ENCODE measurements around the gene MTHFD1L.
A peak's percentile ranks its signal among the peaks of the same experiment; 100 is the strongest.

MTHFD1L gene

DNA sequence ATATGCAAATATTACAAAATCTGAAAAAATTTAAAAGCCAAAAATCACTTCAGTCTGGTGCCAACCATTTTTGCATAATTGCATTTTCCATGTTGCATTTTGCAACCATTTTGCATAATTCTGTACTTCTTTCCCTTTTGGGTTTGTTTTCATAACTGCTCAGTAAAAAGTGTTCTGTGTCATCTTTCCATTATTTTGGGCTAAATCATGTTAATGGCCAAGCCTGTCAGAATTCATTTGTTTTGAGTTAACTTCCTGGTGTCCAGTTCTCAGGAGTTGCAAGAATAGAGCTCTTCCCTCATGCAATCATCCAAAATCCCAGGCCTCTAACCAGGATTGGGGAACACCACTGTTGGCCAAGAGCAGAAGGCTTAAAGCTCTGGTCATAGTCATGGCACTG is 133.6 kb downstream of the MTHFD1L start:
- Mint-ChIP-seq H3K9me3 (no peaks in the 10 kb centered on the region), H3K27ac (no peak overlapping the region), H3K27me3 (no peaks in the 10 kb centered on the region), H3K4me3 (no peak overlapping the region), H3K36me3 (peaks cover 30% of the 10 kb centered on the region), H3K4me1 (peaks cover 8% of the 10 kb centered on the region)
- ATAC-seq: no peak

DNA sequence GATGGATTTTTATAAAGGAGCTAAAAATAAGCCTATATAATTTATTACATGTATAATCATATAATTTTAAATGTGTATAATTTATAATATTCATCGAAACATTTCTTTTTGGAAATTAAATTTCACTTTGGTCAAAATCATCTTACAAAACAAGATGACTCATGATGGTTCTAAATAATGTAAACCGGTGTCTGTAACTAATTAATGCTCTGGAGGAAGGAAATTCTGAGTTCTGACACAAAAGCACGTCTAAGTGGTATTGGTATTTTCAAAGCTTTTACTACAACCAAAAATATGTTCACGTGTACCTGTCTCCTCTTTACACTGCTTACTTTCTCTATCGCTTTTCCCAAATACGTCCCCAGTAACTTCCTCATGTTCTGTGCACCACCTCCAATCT is 134.1 kb downstream of the MTHFD1L start:
- H3K4me3 Mint-ChIP-seq: no peak overlapping the region
- no peak for ATAC-seq
- H3K27ac Mint-ChIP-seq: no peak overlapping the region
- H3K36me3 Mint-ChIP-seq: peaks cover 29% of the 10 kb centered on the region
- H3K9me3 Mint-ChIP-seq: no peaks in the 10 kb centered on the region
- peaks cover 12% of the 10 kb centered on the region for H3K4me1 Mint-ChIP-seq
- H3K27me3 Mint-ChIP-seq: no peaks in the 10 kb centered on the region

DNA sequence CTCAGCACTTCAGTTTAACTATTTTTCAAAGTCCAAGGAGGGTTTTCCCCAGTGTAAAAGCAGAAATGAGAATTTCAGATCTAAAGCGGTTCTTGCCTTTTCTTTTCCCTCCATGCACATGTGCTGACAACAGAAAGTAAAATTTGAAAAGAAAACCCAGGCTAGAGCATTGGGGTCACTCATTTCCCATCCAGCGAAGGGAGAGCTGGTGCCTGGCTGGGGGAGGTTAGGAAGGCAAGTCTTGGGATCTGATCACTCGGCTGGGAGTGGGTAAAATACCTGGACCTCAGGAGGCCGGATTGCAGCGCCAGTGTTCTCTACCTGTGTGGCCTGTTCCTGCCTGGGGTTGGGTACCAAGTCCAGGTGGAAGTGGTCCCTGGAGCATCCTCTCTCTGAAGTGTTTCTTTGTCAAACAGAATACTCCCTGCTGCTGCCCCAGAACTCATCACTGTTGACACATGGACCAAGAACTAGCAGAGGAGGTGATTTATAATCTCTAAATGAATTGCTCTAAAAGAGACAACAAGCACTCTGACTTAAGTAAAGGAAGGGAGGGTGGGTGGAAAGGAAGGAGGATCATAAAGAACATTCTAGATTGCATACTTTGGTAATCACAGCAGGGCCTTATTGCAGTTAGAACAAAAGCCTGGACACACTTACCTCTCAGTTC is 136.0 kb downstream of the MTHFD1L start:
- peak overlapping the region; percentile 10 for H3K4me3 Mint-ChIP-seq
- H3K9me3 Mint-ChIP-seq: no peaks in the 10 kb centered on the region
- ATAC-seq: peak; percentile 57
- peaks cover 22% of the 10 kb centered on the region for H3K36me3 Mint-ChIP-seq
- H3K4me1 Mint-ChIP-seq: peaks cover 14% of the 10 kb centered on the region
- peak overlapping the region; percentile 51 for H3K27ac Mint-ChIP-seq
- H3K27me3 Mint-ChIP-seq: no peaks in the 10 kb centered on the region

DNA sequence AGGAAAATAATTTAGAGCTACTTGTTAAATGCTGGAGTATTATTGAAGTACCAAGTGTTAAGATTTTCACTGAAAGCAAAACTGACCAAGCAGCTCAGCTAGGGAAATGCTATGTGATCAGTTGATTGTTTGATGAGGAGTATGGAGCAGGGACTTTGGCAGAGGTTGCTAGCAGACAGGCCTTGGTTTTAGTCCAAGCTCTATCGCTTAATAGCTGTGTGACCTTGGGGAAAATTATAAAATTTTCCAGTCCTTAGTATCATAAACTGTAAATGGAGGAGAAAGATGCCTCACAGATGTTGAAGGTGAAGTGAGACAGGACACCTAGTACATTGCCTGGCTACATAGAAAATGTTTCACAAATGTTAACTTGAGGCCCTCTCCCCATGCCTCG is 136.6 kb downstream of the MTHFD1L start:
- Mint-ChIP-seq H3K4me1 (peaks cover 14% of the 10 kb centered on the region), H3K9me3 (no peaks in the 10 kb centered on the region), H3K4me3 (no peak overlapping the region), H3K27me3 (no peaks in the 10 kb centered on the region), H3K36me3 (peaks cover 17% of the 10 kb centered on the region), H3K27ac (peak overlapping the region; percentile 51)
- no peak for ATAC-seq

DNA sequence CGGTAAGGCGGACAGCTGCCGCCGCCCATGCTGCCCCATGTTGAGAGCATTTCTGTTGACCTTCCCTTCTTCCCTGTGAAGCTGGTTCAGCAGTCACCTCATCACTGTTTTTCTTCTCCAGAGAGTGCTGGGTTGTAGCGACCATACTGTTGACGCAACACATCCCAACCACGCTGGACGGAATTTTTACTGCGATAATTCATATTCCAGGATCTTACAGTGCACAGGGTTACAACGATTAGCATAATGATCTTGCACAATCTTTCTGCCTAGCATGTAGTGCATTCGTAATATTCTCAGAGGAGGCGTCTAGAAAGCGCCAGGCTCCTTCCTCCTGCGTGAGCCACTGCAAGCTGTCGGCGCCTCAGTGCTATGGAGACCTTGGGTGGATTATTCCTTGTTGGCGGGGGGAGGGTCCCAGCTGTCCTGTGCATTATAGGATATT is 137.0 kb downstream of the MTHFD1L start:
- H3K27me3 Mint-ChIP-seq: no peaks in the 10 kb centered on the region
- H3K4me3 Mint-ChIP-seq: no peak overlapping the region
- ATAC-seq: no peak
- H3K9me3 Mint-ChIP-seq: no peaks in the 10 kb centered on the region
- peaks cover 12% of the 10 kb centered on the region for H3K36me3 Mint-ChIP-seq
- peaks cover 14% of the 10 kb centered on the region for H3K4me1 Mint-ChIP-seq
- H3K27ac Mint-ChIP-seq: no peak overlapping the region

DNA sequence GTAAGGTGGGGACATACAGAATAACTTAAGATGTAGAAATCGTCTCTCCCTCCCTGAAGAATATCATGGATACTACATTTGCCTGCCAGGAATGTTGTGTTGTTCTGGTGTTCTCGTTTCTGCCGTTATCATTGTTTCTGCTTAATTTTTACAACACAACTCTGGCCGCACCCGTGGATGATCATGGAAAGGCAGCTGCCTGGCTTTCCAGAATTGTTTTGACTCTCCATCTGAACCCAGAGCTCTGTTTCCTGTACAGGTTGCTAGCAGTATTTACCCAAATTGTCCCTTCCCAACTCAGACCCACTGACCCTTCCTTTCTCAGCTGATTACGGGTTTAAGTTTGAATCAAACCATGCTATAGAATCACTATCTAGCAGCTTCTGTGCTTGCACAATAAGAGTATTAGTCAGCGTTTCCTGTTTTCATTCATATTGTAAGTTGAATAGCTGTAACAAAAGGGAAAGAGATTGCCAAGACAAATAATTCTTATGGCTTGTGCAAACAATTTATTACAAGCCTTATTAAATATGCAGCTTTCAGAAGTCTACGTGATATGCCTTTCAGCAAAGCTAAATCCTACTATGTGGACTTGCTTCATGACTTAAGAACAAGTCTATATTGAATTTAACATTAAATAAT is 139.0 kb downstream of the MTHFD1L start:
- Mint-ChIP-seq H3K9me3 (no peaks in the 10 kb centered on the region), H3K27me3 (no peaks in the 10 kb centered on the region), H3K36me3 (peaks cover 11% of the 10 kb centered on the region), H3K4me3 (no peak overlapping the region), H3K27ac (no peak overlapping the region), H3K4me1 (peaks cover 14% of the 10 kb centered on the region)
- ATAC-seq: no peak

DNA sequence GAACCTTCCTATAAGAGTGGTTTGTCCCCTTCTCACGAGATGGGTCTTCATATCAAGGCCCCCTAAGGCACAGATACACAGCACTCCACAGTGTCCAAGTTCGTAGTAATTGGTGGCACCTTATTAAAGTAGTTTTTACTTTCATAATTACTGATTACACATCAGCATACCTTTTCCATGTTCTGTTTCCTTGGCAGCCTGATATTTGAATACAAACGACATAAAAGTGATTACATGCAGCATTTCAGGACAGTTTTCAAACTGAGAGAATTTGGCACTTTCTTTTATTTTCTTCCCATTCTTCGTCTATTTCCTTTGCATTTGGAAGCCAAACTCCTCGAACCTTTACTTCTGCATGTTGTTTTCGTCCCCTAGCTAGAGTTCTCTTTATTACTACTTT is 139.7 kb downstream of the MTHFD1L start:
- H3K4me3 Mint-ChIP-seq: no peak overlapping the region
- peaks cover 11% of the 10 kb centered on the region for H3K36me3 Mint-ChIP-seq
- no peaks in the 10 kb centered on the region for H3K9me3 Mint-ChIP-seq
- ATAC-seq: no peak
- H3K27ac Mint-ChIP-seq: no peak overlapping the region
- H3K4me1 Mint-ChIP-seq: peaks cover 14% of the 10 kb centered on the region
- no peaks in the 10 kb centered on the region for H3K27me3 Mint-ChIP-seq

DNA sequence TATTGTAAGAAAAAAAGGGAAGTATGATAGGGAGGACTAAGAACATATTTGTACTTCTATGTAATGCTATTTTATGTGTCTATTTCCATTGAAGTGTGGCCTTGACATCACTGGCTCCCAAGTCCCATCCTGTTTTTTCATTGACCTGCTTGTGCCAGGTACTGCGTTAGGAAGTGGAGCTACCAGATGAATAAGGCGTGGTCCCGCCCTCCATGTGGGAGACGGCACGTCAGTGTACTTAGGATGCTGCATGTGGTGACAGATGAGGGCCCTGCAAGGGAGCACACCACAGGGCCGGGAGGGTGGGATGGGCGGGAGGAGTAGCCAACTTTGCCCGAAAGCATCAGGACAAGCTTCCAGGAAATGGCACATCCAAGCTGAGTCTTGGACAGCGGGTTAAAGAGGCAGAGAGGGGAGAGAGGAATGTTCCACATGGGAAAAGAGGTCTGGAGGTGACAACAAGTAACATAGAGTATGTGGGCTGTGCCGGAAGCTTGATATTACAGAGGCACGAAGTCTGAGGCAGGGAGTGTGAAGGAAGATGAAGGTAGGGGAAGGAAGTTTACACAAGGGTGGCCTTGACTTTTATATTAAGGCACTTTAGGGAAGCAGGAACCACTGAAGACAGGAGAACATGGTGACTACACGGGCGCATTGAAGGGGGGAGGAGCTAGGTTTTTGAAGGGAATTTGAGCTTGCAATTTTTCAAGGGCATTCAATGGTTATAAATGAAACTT is 140.6 kb downstream of the MTHFD1L start:
- Mint-ChIP-seq H3K4me3 (no peak overlapping the region), H3K9me3 (no peaks in the 10 kb centered on the region), H3K4me1 (peaks cover 13% of the 10 kb centered on the region), H3K27me3 (no peaks in the 10 kb centered on the region), H3K36me3 (peaks cover 11% of the 10 kb centered on the region), H3K27ac (no peak overlapping the region)
- ATAC-seq: no peak

DNA sequence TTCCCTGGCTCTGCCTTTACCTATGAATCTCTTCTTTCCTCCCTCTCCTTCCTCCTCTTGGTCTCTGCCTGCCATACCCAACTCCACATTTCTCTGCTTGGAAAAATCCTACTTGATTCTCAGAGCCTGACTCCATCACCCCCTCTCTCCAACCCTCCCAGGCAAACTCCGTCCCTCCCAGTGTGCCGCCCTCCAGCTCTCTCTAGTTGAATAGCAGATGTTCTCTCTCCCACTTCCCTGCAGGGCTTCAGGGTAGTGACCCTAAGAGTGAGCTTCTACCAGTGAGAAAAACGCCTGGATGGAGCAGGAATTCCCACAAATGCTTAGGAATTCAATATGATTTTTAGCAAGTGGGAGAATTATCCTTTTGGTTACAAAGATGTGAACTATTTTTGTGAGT is 141.6 kb downstream of the MTHFD1L start:
- Mint-ChIP-seq H3K27me3 (no peaks in the 10 kb centered on the region), H3K9me3 (no peaks in the 10 kb centered on the region), H3K4me3 (no peak overlapping the region), H3K36me3 (peaks cover 17% of the 10 kb centered on the region), H3K4me1 (peaks cover 5% of the 10 kb centered on the region), H3K27ac (no peak overlapping the region)
- no peak for ATAC-seq

DNA sequence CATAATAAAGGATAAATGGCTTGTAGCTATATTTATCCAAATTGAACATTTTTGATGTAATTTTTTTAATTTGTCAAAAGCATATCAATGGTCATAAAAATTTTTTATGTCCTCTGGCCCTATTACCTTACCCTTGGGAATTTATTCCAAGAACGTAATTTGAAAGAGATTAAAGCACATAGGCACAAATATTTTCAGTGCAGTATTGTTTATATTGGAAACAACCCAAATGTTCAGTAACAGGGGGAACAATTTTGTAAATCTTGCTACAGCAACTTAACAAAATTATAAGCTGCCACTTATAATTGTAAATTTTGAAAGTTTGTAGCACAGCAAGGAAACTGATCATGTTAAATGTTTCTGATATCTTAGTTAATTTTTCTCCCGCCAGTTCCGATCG is 142.4 kb downstream of the MTHFD1L start:
- no peak overlapping the region for H3K27ac Mint-ChIP-seq
- peaks cover 5% of the 10 kb centered on the region for H3K4me1 Mint-ChIP-seq
- no peak overlapping the region for H3K4me3 Mint-ChIP-seq
- no peak for ATAC-seq
- H3K27me3 Mint-ChIP-seq: no peaks in the 10 kb centered on the region
- H3K36me3 Mint-ChIP-seq: peaks cover 11% of the 10 kb centered on the region
- no peaks in the 10 kb centered on the region for H3K9me3 Mint-ChIP-seq

DNA sequence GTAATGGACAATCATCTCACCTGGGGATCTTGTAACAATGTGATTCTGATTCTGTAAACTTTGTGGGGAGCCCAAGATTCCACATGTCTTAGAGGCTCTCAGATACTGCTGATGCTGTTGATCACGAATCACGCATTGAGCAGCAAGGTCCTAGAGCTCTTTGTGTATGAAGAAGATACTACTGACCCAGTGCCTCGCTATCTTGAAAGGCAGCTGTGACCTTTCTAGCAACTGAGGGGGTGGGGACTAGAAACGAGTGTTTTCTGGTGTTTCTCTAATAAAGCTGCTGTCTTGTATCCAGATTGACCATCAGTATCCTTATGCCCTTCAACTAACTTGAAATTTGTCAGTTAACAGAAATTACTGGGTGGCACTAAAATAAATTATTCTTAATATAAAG is 142.9 kb downstream of the MTHFD1L start:
- H3K4me1 Mint-ChIP-seq: peaks cover 5% of the 10 kb centered on the region
- no peak for ATAC-seq
- peaks cover 11% of the 10 kb centered on the region for H3K36me3 Mint-ChIP-seq
- H3K4me3 Mint-ChIP-seq: no peak overlapping the region
- no peaks in the 10 kb centered on the region for H3K9me3 Mint-ChIP-seq
- H3K27ac Mint-ChIP-seq: no peak overlapping the region
- no peaks in the 10 kb centered on the region for H3K27me3 Mint-ChIP-seq

DNA sequence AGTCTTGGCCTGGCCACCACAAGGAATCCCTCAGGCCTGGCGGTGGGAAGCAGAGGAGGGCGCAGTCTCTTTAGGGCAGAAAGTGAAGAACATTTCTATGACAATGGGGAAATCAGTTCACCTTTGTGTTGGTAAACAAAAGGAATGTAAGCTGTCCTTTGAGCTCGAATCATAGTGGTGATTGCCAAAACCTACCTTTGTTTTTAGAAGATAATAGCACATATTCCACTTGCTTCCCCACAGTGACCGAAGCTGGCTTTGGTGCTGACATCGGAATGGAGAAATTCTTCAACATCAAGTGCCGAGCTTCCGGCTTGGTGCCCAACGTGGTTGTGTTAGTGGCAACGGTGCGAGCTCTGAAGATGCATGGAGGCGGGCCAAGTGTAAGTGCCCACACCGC is 144.1 kb downstream of the MTHFD1L start:
- no peak for ATAC-seq
- Mint-ChIP-seq H3K27ac (no peak overlapping the region), H3K27me3 (no peaks in the 10 kb centered on the region), H3K4me1 (peaks cover 1% of the 10 kb centered on the region), H3K36me3 (peaks cover 12% of the 10 kb centered on the region), H3K9me3 (no peaks in the 10 kb centered on the region), H3K4me3 (no peak overlapping the region)

DNA sequence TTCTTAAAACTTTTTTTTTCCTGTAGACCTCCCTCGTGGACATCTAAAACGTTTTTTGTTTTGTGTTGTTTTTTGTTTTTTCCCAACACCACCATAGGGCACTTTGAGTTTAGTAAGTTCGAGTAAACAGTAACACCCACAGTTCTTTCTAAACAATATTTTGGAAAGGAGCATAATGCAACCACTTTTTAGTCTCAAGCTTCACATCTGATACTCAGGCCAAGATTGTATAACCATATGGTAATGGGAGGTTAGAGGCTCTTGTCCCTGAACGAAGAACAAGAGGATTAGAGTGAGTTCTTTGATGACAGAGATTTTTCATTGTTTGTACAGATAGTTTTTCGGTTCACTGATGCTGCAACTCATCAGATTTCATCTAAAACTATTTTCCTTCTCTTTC is 144.6 kb downstream of the MTHFD1L start:
- H3K9me3 Mint-ChIP-seq: no peaks in the 10 kb centered on the region
- no peak overlapping the region for H3K4me3 Mint-ChIP-seq
- H3K4me1 Mint-ChIP-seq: no peaks in the 10 kb centered on the region
- no peak overlapping the region for H3K27ac Mint-ChIP-seq
- no peak for ATAC-seq
- peaks cover 13% of the 10 kb centered on the region for H3K36me3 Mint-ChIP-seq
- H3K27me3 Mint-ChIP-seq: no peaks in the 10 kb centered on the region

DNA sequence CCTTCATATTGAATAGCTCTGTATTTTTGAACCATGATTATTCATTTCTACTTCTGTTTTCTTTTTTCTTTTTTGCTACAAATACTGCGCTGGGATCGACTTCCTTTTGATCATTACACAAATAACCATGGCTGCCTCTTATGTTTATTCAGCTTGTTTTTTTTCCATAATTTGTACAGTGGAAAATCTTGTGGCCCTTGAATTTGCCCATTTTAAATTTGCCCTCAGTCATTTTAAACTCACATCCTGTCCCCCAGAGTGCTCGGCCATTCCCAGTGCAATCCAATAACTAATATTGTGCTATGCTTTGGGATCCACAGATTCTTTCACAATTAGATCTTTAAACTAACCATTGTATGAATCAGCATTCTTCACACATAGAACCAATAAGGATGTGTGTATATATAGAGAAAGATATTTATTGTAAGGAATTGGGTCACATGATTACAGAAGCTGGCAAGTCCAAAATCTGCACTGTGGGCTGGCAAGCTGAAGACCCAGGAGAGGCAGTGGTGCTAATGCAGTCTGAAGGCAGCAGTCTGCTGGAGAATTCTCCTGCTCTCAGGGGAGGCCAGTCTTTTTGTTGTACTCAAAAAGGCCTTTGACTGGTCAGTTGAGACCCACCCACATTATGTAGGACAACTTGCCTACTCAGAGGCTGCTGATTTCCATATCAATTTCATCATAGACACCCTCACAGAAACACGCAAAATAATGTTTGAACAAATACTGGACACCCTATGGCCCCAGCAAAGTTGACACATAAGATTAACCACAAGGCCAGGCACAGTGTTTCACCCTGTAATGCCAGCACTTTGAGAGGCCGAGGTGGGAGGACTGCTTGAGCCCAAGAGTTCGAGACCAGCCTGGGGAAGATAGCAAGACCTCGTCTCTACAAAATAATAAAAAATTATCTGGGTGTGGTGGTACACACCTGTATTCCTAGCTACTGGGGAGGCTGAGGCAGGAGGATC is 147.1 kb downstream of the MTHFD1L start:
- no peak overlapping the region for H3K27ac Mint-ChIP-seq
- peaks cover 25% of the 10 kb centered on the region for H3K36me3 Mint-ChIP-seq
- H3K9me3 Mint-ChIP-seq: no peaks in the 10 kb centered on the region
- no peak overlapping the region for H3K4me3 Mint-ChIP-seq
- no peaks in the 10 kb centered on the region for H3K27me3 Mint-ChIP-seq
- no peak for ATAC-seq
- no peaks in the 10 kb centered on the region for H3K4me1 Mint-ChIP-seq
